AG09319 (cell line): ENCODE measurements around the gene MDM4.

Source experiments
- DNase-seq: peaks from one replicate; pipeline ENCODE4 v3.0.0-alpha.2; 2010; ENCODE audit warnings: low read depth; ENCODE audit errors: extremely low read depth
- CTCF ChIP-seq: IDR thresholded peaks from 2 replicates; pipeline ENCODE4 v1.5.1; 2011; ENCODE audit warnings: low read depth, mild to moderate bottlenecking, inconsistent platforms, low read length, moderate library complexity

MDM4 gene

GRCh38 chr1:204499511-204500468, 16.4 kb upstream of the MDM4 start:
- DNase-seq = no peak
- no peak for TF ChIP-seq CTCF

- DNase-seq = no peak
- TF ChIP-seq CTCF = no peak
Measured at GRCh38 chr1:204502241-204502640, 14.0 kb upstream of the MDM4 start.

- DNase-seq = no peak
- peak; percentile 61 for TF ChIP-seq CTCF
Measured at GRCh38 chr1:204503122-204503912, 12.9 kb upstream of the MDM4 start.

GRCh38 chr1:204503913-204504519, 12.2 kb upstream of the MDM4 start:
- TF ChIP-seq CTCF = no peak
- no peak for DNase-seq

- DNase-seq = no peak
- no peak for TF ChIP-seq CTCF
Measured at GRCh38 chr1:204505674-204506200, 10.5 kb upstream of the MDM4 start.

- DNase-seq = peak; percentile 88
- TF ChIP-seq CTCF = no peak
Measured at GRCh38 chr1:204506201-204506968, 9.8 kb upstream of the MDM4 start.
